Measurements from ENCODE around the gene NRAP. TPM values are rescaled to one million over a fixed set of nuclear protein-coding genes. Genes with fewer than 3 reads are reported as not detected.
A peak's percentile ranks its signal among the peaks of the same experiment; 100 is the strongest.

The NRAP gene
- total RNA-seq, 1 donor from 2014 or later, result not detected

GRCh38 chr10:113618338-113618737, 45.5 kb downstream of the NRAP start:
- H4K20me1 ChIP-seq (ENCODE audit: low read depth), result no peaks in the 10 kb centered on the region
- H3F3A ChIP-seq (ENCODE audit: low read depth), result peaks cover 23% of the 10 kb centered on the region
- H3K36me3 ChIP-seq, result no peaks in the 10 kb centered on the region
- H3K9me3 ChIP-seq (ENCODE audit: low read depth), result no peaks in the 10 kb centered on the region
- H3K27me3 ChIP-seq, result peaks cover 20% of the 10 kb centered on the region
- no peak overlapping the region for H2AFZ ChIP-seq (replicated peaks)
- Mint-ChIP-seq H3K36me3 (no peaks in the 10 kb centered on the region), H3K4me3 (no peak overlapping the region), H3K4me1 (peaks cover 51% of the 10 kb centered on the region), H3K27ac (no peak overlapping the region), H3K9me3 (no peaks in the 10 kb centered on the region), H3K27me3 (ENCODE audit: insufficient read depth, low read depth) (peaks cover 9% of the 10 kb centered on the region)
- TF ChIP-seq CTCF (IDR thresholded peaks at IDR 0.05), result no peak
- TF ChIP-seq EZH2phosphoT487 (IDR thresholded peaks at IDR 0.05), result no peak
- TF ChIP-seq EZH2 (IDR thresholded peaks at IDR 0.05), result no peak
- no peak overlapping the region for H3K27ac ChIP-seq
- H3K4me2 ChIP-seq, result no peak overlapping the region
- H3K9ac ChIP-seq, result no peak overlapping the region
- peaks cover 56% of the 10 kb centered on the region for H3K4me1 ChIP-seq
- no peak for DNase-seq (ENCODE audit: low spot score)
- no peaks in the 10 kb centered on the region for H3K79me2 ChIP-seq (ENCODE audit: low read depth)
- no peak overlapping the region for H3K4me3 ChIP-seq

GRCh38 chr10:113617086-113617485, 46.8 kb downstream of the NRAP start:
- H3K36me3 Mint-ChIP-seq, result no peaks in the 10 kb centered on the region
- H3K9me3 Mint-ChIP-seq, result no peaks in the 10 kb centered on the region
- peak overlapping the region; percentile 60 for H2AFZ ChIP-seq (replicated peaks)
- peak; percentile 31 for DNase-seq (ENCODE audit: low spot score)
- H3K9ac ChIP-seq, result no peak overlapping the region
- H3K27ac Mint-ChIP-seq, result no peak overlapping the region
- H4K20me1 ChIP-seq (ENCODE audit: low read depth), result no peaks in the 10 kb centered on the region
- H3F3A ChIP-seq (ENCODE audit: low read depth), result peaks cover 23% of the 10 kb centered on the region
- peak overlapping the region; percentile 16 for H3K4me3 Mint-ChIP-seq
- peaks cover 7% of the 10 kb centered on the region for H3K27me3 Mint-ChIP-seq (ENCODE audit: insufficient read depth, low read depth)
- no peak for TF ChIP-seq EZH2 (IDR thresholded peaks at IDR 0.05)
- no peak for TF ChIP-seq CTCF (IDR thresholded peaks at IDR 0.05)
- no peak for TF ChIP-seq EZH2phosphoT487 (IDR thresholded peaks at IDR 0.05)
- H3K4me1 Mint-ChIP-seq, result peaks cover 56% of the 10 kb centered on the region
- no peak overlapping the region for H3K27ac ChIP-seq
- no peaks in the 10 kb centered on the region for H3K36me3 ChIP-seq
- peak overlapping the region; percentile 71 for H3K4me2 ChIP-seq
- no peaks in the 10 kb centered on the region for H3K79me2 ChIP-seq (ENCODE audit: low read depth)
- H3K4me1 ChIP-seq, result peaks cover 56% of the 10 kb centered on the region
- H3K27me3 ChIP-seq, result peaks cover 20% of the 10 kb centered on the region
- peak overlapping the region; percentile 16 for H3K4me3 ChIP-seq
- no peaks in the 10 kb centered on the region for H3K9me3 ChIP-seq (ENCODE audit: low read depth)

DNA sequence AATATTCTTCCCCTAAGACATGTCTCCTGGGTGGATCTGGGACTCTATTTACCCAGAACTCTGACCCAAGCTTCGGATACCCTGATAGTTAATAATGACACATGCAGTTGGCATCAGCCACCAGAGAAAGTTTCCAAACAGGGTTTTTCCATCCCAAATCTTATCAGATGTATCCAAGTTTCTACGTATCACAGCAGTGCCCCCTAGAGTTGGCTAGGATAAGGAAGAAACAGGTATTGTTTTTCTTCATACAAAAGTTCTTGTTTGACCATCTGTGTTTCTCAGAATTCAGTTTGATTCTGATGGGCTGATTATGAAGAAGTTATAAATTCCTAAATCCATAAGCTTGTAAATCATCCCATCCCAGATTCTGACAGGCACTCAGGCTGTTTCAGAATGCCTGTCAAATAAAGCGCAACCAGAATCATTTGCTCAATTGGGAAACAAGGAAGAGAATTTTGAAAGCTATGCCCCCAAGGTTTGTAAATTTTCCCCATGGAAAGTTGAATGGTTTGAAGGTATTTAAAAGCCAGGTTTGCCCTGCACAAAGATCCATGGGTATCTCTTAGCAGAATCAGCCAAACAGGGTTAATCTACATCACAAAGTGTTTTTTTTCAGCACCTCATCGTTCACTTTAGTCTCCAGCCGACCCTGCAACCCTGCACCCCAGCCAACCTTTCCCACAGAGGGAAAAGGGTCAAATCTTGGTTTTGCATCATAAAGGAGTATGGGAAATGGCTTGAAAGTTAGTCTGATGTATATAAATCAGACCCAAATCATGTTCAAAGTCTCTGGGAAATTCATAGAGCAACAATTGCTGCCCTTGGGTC, 47.4 kb downstream of the NRAP start:
- H3K4me1 Mint-ChIP-seq, result peaks cover 60% of the 10 kb centered on the region

More for the DNA sequence above, 47.4 kb downstream of the NRAP start:
- peak overlapping the region; percentile 71 for H3K4me2 ChIP-seq
- Mint-ChIP-seq H3K36me3 (no peaks in the 10 kb centered on the region), H3K4me3 (peak overlapping the region; percentile 16), H3K27me3 (ENCODE audit: insufficient read depth, low read depth) (peaks cover 12% of the 10 kb centered on the region), H3K9me3 (no peaks in the 10 kb centered on the region), H3K27ac (no peak overlapping the region)
- H3K4me1 ChIP-seq, result peaks cover 53% of the 10 kb centered on the region
- H3K27ac ChIP-seq, result no peak overlapping the region
- H3K9ac ChIP-seq, result no peak overlapping the region
- H2AFZ ChIP-seq (replicated peaks), result peak overlapping the region; percentile 60
- H3K4me3 ChIP-seq, result peak overlapping the region; percentile 16
- H3F3A ChIP-seq (ENCODE audit: low read depth), result peaks cover 23% of the 10 kb centered on the region
- no peak for TF ChIP-seq EZH2 (IDR thresholded peaks at IDR 0.05)
- peak; percentile 78 for TF ChIP-seq CTCF (IDR thresholded peaks at IDR 0.05)
- no peaks in the 10 kb centered on the region for H4K20me1 ChIP-seq (ENCODE audit: low read depth)
- DNase-seq (ENCODE audit: low spot score), result peak; percentile 64
- H3K27me3 ChIP-seq, result peaks cover 25% of the 10 kb centered on the region
- H3K79me2 ChIP-seq (ENCODE audit: low read depth), result no peaks in the 10 kb centered on the region
- no peaks in the 10 kb centered on the region for H3K9me3 ChIP-seq (ENCODE audit: low read depth)
- H3K36me3 ChIP-seq, result no peaks in the 10 kb centered on the region
